Neutrophil (primary cell): ENCODE results near the gene SPRR5.

Source experiments
- H3K27ac ChIP-seq: fragments of 200-600 bp; sonication (generic); 2 replicates; pipeline ENCODE4 v1.5.1; 2016; ENCODE audit warnings: mild to moderate bottlenecking, moderate library complexity
- H3K27me3 ChIP-seq: fragments of 200-600 bp; sonication (generic); 2 replicates; pipeline ENCODE4 v1.6.0; 2016; ENCODE audit warnings: mild to moderate bottlenecking
- H3K36me3 ChIP-seq: fragments of 200-600 bp; sonication (generic); 2 replicates; pipeline ENCODE4 v1.5.1; 2017
- H3K4me1 ChIP-seq, 2 experiments: fragments of 200-600 bp in 1 of 2; sonication (generic) in 1 of 2; 1 replicate in 1 of 2; 2 replicates in 1 of 2; pipeline versions ENCODE4 v1.5.1 to v1.6.1; 2013 to 2016; ENCODE audit warnings: low read depth in 1 of 2, low read length in 1 of 2, mild to moderate bottlenecking in 1 of 2, moderate library complexity in 1 of 2; ENCODE audit not compliant: control insufficient read depth in 1 of 2, insufficient read depth in 1 of 2
- H3K4me3 ChIP-seq, 2 experiments: fragments of 200-600 bp in 1 of 2; sonication (generic) in 1 of 2; 1 replicate in 1 of 2; 2 replicates in 1 of 2; pipeline ENCODE4 v1.5.1; 2013 to 2016; ENCODE audit warnings: low read depth in 1 of 2, low read length in 1 of 2, mild to moderate bottlenecking in 1 of 2, moderate library complexity in 1 of 2
- H3K9me3 ChIP-seq: fragments of 200-600 bp; sonication (generic); 2 replicates; pipeline ENCODE4 v1.5.1; 2016
- TF ChIP-seq, protein P1 (sequence below): fragments of 200-600 bp; sonication (generic); IDR thresholded peaks from 2 replicates; pipeline ENCODE4 v1.5.1; 2016; ENCODE audit warnings: antibody characterized with exemption

SPRR5 gene

GRCh38 chr1:152972196-152972886, 25.3 kb downstream of the SPRR5 start:
- no peak overlapping the region for H3K4me3 ChIP-seq
- no peak overlapping the region for H3K27ac ChIP-seq
- no peaks in the 10 kb centered on the region for H3K4me1 ChIP-seq
- peaks cover 13% of the 10 kb centered on the region for H3K27me3 ChIP-seq
- TF ChIP-seq, protein P1, sequence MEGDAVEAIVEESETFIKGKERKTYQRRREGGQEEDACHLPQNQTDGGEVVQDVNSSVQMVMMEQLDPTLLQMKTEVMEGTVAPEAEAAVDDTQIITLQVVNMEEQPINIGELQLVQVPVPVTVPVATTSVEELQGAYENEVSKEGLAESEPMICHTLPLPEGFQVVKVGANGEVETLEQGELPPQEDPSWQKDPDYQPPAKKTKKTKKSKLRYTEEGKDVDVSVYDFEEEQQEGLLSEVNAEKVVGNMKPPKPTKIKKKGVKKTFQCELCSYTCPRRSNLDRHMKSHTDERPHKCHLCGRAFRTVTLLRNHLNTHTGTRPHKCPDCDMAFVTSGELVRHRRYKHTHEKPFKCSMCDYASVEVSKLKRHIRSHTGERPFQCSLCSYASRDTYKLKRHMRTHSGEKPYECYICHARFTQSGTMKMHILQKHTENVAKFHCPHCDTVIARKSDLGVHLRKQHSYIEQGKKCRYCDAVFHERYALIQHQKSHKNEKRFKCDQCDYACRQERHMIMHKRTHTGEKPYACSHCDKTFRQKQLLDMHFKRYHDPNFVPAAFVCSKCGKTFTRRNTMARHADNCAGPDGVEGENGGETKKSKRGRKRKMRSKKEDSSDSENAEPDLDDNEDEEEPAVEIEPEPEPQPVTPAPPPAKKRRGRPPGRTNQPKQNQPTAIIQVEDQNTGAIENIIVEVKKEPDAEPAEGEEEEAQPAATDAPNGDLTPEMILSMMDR, result no peak
- H3K36me3 ChIP-seq, result no peaks in the 10 kb centered on the region
- H3K9me3 ChIP-seq, result no peaks in the 10 kb centered on the region

GRCh38 chr1:152976688-152977087, 29.7 kb downstream of the SPRR5 start:
- H3K27me3 ChIP-seq, result peaks cover 35% of the 10 kb centered on the region
- no peak overlapping the region for H3K27ac ChIP-seq
- TF ChIP-seq, protein P1, result no peak
- H3K4me3 ChIP-seq, result no peak overlapping the region
- H3K4me1 ChIP-seq, result no peaks in the 10 kb centered on the region
- no peaks in the 10 kb centered on the region for H3K36me3 ChIP-seq
- H3K9me3 ChIP-seq, result no peaks in the 10 kb centered on the region

DNA sequence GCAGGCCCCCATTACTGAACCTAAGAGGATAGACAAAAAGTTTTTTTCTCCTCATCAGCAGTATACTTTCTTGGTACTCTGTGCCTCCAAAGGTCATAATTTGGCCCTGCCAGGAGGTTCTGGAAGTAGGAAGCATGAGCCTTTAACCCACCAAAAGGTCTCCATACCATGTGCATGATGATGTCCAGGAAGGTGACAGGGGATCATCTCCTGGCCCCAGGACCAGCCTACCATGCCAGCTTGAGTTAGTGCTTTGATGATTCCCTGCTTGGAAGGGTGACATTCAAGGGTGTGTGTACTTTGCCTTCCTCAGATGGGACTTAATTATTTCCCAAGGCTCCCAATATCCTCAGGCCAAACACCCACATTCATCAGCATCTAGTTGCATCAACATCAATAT, 30.6 kb downstream of the SPRR5 start:
- H3K27ac ChIP-seq, result no peak overlapping the region
- TF ChIP-seq, protein P1, result no peak

DNA sequence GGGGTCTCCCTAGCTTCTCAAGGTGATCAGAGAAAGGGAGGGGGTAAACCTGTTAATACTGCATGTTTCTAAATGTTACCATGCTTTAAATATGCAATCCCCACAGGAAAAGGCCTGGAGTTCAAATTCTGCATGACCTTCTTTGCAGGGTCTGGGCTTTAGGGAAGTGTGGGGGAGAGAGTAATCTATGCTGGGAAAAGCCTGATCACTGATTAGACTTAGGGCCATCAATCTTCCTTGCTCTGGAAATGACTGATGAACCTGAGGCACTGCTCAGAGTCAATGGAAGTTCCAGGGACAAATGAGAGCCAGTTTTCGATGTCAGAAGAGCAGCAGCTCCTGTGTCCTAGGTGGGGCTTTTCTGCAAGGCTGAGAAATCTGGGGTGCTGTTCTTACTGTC, 33.7 kb downstream of the SPRR5 start:
- H3K9me3 ChIP-seq, result no peaks in the 10 kb centered on the region
- TF ChIP-seq, protein P1, result no peak
- H3K4me1 ChIP-seq, result no peaks in the 10 kb centered on the region
- H3K27ac ChIP-seq, result no peak overlapping the region
- H3K4me3 ChIP-seq, result no peak overlapping the region
- H3K36me3 ChIP-seq, result no peaks in the 10 kb centered on the region
- peaks cover 41% of the 10 kb centered on the region for H3K27me3 ChIP-seq

More for the DNA sequence above, 30.6 kb downstream of the SPRR5 start:
- H3K9me3 ChIP-seq, result no peaks in the 10 kb centered on the region
- H3K27me3 ChIP-seq, result peaks cover 35% of the 10 kb centered on the region
- H3K4me3 ChIP-seq, result no peak overlapping the region
- H3K4me1 ChIP-seq, result no peaks in the 10 kb centered on the region
- H3K36me3 ChIP-seq, result no peaks in the 10 kb centered on the region

DNA sequence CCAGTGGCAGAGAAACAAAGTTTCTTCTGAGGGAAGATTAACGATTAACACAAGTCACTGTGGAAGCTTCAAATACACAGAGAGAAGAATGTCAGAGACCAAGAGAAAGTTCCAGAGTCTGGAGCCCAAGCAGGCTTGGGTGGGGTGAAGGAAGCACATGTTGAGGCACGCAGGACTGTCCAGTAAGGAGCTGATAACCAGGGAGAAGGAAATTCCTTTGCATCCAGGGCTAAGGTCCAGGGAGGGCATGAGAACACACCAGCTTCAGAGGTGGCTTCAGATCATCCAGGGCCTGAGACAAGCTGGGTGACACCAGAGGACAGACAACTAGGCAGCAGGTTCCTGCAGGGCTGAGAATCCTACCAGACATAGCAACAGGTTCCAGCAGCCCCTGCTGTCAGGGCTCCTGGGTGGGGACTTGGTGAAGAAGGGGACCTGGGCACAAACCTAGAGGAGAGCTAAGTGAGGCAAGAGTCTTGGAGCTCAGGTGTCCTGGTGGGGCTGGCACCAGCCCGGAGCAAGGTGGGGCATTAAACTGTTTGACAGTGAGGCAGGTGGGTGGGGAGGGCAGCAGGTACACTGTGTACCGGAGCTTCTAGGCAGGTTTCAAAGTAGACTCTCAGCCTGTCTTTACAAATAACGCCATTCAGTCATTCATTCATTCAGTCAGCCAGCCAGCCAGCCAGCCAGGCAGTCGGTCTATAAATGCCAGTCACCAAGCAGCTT, 34.3 kb downstream of the SPRR5 start:
- TF ChIP-seq, protein P1, result no peak
- peaks cover 35% of the 10 kb centered on the region for H3K27me3 ChIP-seq

More for the DNA sequence above, 34.3 kb downstream of the SPRR5 start:
- Histone ChIP-seq H3K4me1 (no peaks in the 10 kb centered on the region), H3K27ac (no peak overlapping the region), H3K36me3 (no peaks in the 10 kb centered on the region), H3K4me3 (no peak overlapping the region), H3K9me3 (no peaks in the 10 kb centered on the region)
